Liver (tissue), 9 donors: ENCODE measurements around the gene RWDD3. TPM values are rescaled to one million over a fixed set of nuclear protein-coding genes. Genes with fewer than 3 reads are reported as not detected.

Experiments used
- DNase-seq: peaks from one replicate; pipeline ENCODE4 v3.0.0-alpha.2; 2017; ENCODE audit warnings: low spot score
- H3K27ac ChIP-seq, 2 donors: one replicate each; pipeline ENCODE4 v1.7.0; 2013; ENCODE audit warnings: inconsistent platforms in 2 of 2, low read length in 2 of 2, control low read depth in 1 of 2, low read depth in 1 of 2, mild to moderate bottlenecking in 1 of 2
- H3K27me3 ChIP-seq, 4 donors: one replicate each; pipeline versions ENCODE4 v1.6.1 to v1.7.0; 2013; ENCODE audit warnings: low read length in 3 of 4, inconsistent platforms in 1 of 4, mild to moderate bottlenecking in 1 of 4, moderate library complexity in 1 of 4; ENCODE audit not compliant: control insufficient read depth in 4 of 4, insufficient read depth in 4 of 4
- H3K36me3 ChIP-seq, 4 donors: one replicate each; pipeline versions ENCODE4 v1.6.1 to v1.7.0; 2013; ENCODE audit warnings: low read length in 3 of 4, mild to moderate bottlenecking in 3 of 4, low read depth in 1 of 4, moderate library complexity in 1 of 4; ENCODE audit not compliant: control insufficient read depth in 4 of 4, insufficient read depth in 3 of 4
- H3K4me1 ChIP-seq, 4 donors: one replicate each; pipeline versions ENCODE4 v1.6.1 to v1.7.0; 2013; ENCODE audit warnings: low read length in 3 of 4, mild to moderate bottlenecking in 3 of 4, moderate library complexity in 1 of 4; ENCODE audit not compliant: control insufficient read depth in 4 of 4, insufficient read depth in 4 of 4
- H3K4me3 ChIP-seq, 3 donors: one replicate each; pipeline versions ENCODE4 v1.6.1 to v1.7.0; 2013; ENCODE audit warnings: low read length in 3 of 3, control low read depth in 1 of 3, low read depth in 1 of 3, mild to moderate bottlenecking in 1 of 3
- H3K9ac ChIP-seq, 2 donors: one replicate each; pipeline ENCODE4 v1.7.0; 2013; ENCODE audit warnings: low read length in 2 of 2, mild to moderate bottlenecking in 2 of 2, moderate library complexity in 2 of 2, control low read depth in 1 of 2, low read depth in 1 of 2
- H3K9me3 ChIP-seq, 4 donors: one replicate each; pipeline versions ENCODE4 v1.6.1 to v1.7.0; 2013; ENCODE audit warnings: low read length in 3 of 4; ENCODE audit not compliant: control insufficient read depth in 4 of 4
- FOXA1 ChIP-seq: IDR thresholded peaks from 2 replicates; pipeline ENCODE4 v1.6.1; 2016; ENCODE audit warnings: antibody characterized with exemption
- FOXA2 ChIP-seq: IDR thresholded peaks from 2 replicates; pipeline ENCODE4 v1.6.1; 2016; ENCODE audit warnings: antibody characterized with exemption
- HNF4G ChIP-seq: IDR thresholded peaks from 2 replicates; pipeline ENCODE4 v1.6.1; 2016; ENCODE audit warnings: antibody characterized with exemption
- JUND ChIP-seq, 2 donors: IDR thresholded peaks; 2 replicates each; pipeline ENCODE4 v1.6.1; 2016; ENCODE audit warnings: antibody characterized with exemption in 2 of 2
- MAX ChIP-seq: IDR thresholded peaks from 2 replicates; pipeline ENCODE4 v1.6.1; 2016; ENCODE audit warnings: antibody characterized with exemption
- NR2F2 ChIP-seq: IDR thresholded peaks from 2 replicates; pipeline ENCODE4 v1.6.1; 2016; ENCODE audit warnings: antibody characterized with exemption
- RAD21 ChIP-seq, 2 donors: IDR thresholded peaks; 2 replicates each; pipeline ENCODE4 v1.6.1; 2016; ENCODE audit warnings: antibody characterized with exemption in 2 of 2, mild to moderate bottlenecking in 2 of 2
- REST ChIP-seq: IDR thresholded peaks from 2 replicates; pipeline ENCODE4 v1.6.1; 2016; ENCODE audit warnings: antibody characterized with exemption, mild to moderate bottlenecking
- RXRA ChIP-seq, 2 donors: IDR thresholded peaks; 2 replicates each; pipeline ENCODE4 v1.6.1; 2017 to 2018; ENCODE audit warnings: antibody characterized with exemption in 2 of 2, mild to moderate bottlenecking in 1 of 2
- SP1 ChIP-seq: IDR thresholded peaks from 2 replicates; pipeline ENCODE4 v1.6.1; 2018; ENCODE audit warnings: antibody characterized with exemption, mild to moderate bottlenecking
- TAF1 ChIP-seq: conservative IDR thresholded peaks from 2 replicates; pipeline ENCODE4 v1.6.1; 2016; ENCODE audit warnings: antibody characterized with exemption, mild to moderate bottlenecking
- WGBS: extraction: QIAGEN DNeasy Blood & Tissue Kit; methylation state at CpG from one replicate; pipeline ENCODE4 v1.1.7; 2013; 5-methylcytosine and 5-hydroxymethylcytosine counted together
- polyA plus RNA-seq, 2 donors: library from polyadenylated mRNA; stranded (reverse) in 1 of 2; unstranded in 1 of 2; fragments of 200-250 nt in 1 of 2; fragments of >200 nt in 1 of 2; fragmentation: Nextera tagmentation in 1 of 2; extraction: Ambion mirVana in 1 of 2; gene quantifications; one replicate each; pipeline versions ENCODE4 v1.2.1 to v1.2.3, GENCODE V29; 2013 to 2015
- total RNA-seq, 2 donors: library from RNA; depleted of rRNA; stranded (reverse); fragments of >200 nt; gene quantifications; one replicate each; pipeline ENCODE4 v1.2.3, GENCODE V29; 2014
- TF ChIP-seq, protein P1 (sequence below): fragments of 150-350 bp; IDR thresholded peaks from 2 replicates; pipeline ENCODE4 v1.5.1; 2017; ENCODE audit warnings: improper control_type of control experiment, low read depth, low read length; ENCODE audit not compliant: missing input control
- TF ChIP-seq, protein P2 (sequence below): IDR thresholded peaks from 2 replicates; pipeline ENCODE4 v1.6.1; 2016; ENCODE audit warnings: antibody characterized with exemption
- donor health status: healthy.
- donor health status: healthy.
- donor health status: healthy.
- donor health status: healthy.
- donor health status: healthy.

Gene RWDD3
- total and polyA plus RNA-seq, 4 donors = 5.8 to 11.1 (median 7.0) TPM

DNA sequence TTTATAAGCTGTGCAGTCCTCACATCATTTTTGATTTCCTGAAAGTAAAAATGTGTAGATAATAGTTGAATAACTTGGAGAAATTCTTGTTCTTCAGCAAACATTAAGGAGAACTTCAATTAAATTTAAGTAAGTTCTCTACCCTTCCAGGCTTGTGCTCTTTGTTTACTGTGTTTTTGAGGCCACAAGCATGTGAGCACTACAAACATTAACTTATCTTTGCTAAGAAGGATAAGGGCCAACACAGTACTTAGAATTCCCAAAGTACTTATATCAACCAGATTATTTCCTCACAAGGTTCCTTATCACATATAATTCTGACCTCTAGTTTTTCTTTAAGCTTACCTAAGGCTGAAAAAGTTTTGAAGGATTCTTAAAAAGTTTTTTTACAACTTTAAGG is 24.7 kb upstream of the RWDD3 start (continued):
- TF ChIP-seq REST (no peak), RAD21 (IDR thresholded peaks at IDR 0.05) (no peak)
- TF ChIP-seq, protein P1, sequence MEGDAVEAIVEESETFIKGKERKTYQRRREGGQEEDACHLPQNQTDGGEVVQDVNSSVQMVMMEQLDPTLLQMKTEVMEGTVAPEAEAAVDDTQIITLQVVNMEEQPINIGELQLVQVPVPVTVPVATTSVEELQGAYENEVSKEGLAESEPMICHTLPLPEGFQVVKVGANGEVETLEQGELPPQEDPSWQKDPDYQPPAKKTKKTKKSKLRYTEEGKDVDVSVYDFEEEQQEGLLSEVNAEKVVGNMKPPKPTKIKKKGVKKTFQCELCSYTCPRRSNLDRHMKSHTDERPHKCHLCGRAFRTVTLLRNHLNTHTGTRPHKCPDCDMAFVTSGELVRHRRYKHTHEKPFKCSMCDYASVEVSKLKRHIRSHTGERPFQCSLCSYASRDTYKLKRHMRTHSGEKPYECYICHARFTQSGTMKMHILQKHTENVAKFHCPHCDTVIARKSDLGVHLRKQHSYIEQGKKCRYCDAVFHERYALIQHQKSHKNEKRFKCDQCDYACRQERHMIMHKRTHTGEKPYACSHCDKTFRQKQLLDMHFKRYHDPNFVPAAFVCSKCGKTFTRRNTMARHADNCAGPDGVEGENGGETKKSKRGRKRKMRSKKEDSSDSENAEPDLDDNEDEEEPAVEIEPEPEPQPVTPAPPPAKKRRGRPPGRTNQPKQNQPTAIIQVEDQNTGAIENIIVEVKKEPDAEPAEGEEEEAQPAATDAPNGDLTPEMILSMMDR = no peak

DNA sequence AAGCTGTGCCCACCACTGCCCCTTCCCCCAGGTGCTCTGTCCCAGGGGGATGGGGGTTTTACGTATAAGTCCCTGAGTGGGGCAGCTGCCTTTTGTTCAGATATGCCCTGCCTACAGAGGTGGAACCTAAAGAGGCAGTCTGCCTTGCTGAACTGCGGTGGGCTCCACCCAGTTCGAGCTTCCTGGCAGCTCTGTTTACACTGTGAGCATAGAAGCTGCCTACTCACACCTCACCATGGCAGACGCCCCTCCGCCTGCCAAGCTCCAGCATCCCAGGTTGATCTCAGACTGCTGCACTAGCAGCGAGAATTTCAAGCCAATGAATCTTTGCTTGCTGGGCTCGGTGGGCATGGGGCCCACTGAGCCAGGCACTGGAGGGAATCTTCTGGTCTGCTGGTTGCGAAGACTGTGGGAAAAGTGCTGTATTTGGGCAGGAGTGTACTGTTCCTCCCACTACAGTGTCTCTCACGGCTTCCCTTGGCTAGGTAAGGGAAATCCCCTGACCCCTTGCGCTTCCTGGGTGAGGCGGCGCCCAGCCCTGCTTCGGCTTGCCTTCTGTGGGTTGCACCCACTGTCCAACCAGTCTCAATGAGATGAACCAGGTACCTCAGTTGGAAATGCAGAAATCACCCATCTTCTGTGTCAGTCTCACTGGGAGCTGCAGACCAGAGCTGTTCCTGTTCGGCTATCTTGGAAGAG is 17.6 kb upstream of the RWDD3 start:
- 93% methylated on average over 14 of the region's 14 CpGs for WGBS
- no peak overlapping the region for H3K9ac ChIP-seq
- H3K36me3 ChIP-seq = peaks cover 0 to 3% (median 2%) of the 10 kb centered on the region in 4 donors
- TF ChIP-seq JUND (IDR thresholded peaks at IDR 0.05) (no peak), RAD21 (IDR thresholded peaks at IDR 0.05) (no peak), SP1 (no peak), FOXA2 (no peak), HNF4G (no peak), REST (no peak), RXRA (IDR thresholded peaks at IDR 0.05) (no peak), FOXA1 (no peak), TAF1 (no peak), NR2F2 (no peak), MAX (no peak)
- TF ChIP-seq, protein P2, sequence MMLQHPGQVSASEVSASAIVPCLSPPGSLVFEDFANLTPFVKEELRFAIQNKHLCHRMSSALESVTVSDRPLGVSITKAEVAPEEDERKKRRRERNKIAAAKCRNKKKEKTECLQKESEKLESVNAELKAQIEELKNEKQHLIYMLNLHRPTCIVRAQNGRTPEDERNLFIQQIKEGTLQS = no peak
- H3K27me3 ChIP-seq = no peaks in the 10 kb centered on the region
- no peak overlapping the region for H3K4me3 ChIP-seq
- DNase-seq = no peak
- H3K9me3 ChIP-seq = no peaks in the 10 kb centered on the region
- H3K4me1 ChIP-seq = no peaks in the 10 kb centered on the region
- H3K27ac ChIP-seq = no peak overlapping the region
